KOPT-K1 (cell line): ENCODE results near the gene WNK2.

Experiments used
- H3K27ac ChIP-seq: fragments of 200-600 bp; sonication (generic); 2 replicates; pipeline ENCODE4 v1.5.1; 2016; ENCODE audit warnings: antibody characterized with exemption, mild to moderate bottlenecking, low read depth, low read length; ENCODE audit not compliant: poor library complexity, severe bottlenecking
- H3K36me3 ChIP-seq: fragments of 200-600 bp; sonication (generic); 2 replicates; pipeline ENCODE4 v1.5.1; 2017; ENCODE audit warnings: antibody characterized with exemption, mild to moderate bottlenecking, low read length, moderate library complexity; ENCODE audit not compliant: insufficient read depth
- H3K9me3 ChIP-seq: fragments of 200-600 bp; sonication (generic); 2 replicates; pipeline ENCODE4 v1.5.1; 2017; ENCODE audit warnings: antibody characterized with exemption, low read length, mild to moderate bottlenecking; ENCODE audit not compliant: insufficient read depth, poor library complexity, severe bottlenecking

WNK2 gene

DNA sequence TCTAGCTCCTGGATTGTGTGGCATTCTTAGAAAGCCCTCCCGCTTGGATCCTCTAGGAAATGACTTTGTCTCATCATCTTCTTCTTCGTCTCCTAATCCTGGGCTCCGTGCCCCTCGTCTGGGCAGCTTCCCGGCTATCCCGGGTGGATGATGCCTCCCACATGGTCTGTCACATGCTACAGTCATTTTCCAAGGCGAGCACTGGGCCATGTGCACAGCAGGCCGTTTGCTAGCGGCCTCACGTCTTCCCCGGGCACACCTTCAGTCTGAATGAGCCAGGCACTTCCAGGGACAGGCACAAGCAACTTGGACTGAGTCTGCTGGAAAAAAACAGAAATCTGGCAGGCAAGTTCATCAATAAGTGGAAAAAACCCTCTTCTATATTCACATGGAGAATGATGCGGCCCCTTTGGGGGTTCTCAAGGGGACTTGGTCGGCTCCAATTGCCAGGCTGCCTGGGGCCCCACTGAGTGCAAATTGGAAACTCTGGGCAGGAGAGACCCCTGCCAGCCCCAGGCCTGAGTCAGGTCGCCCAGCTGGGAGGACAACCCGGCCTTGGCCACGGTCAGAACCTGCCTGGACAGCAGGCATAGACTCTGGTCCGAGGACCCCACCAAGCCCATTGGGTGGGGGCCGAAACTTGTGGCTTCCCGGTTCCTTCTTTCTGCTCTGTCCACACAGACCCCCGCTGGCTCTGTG lies 11.1 kb upstream of the WNK2 start:
- Histone ChIP-seq H3K9me3 (no peaks in the 10 kb centered on the region), H3K27ac (no peak overlapping the region), H3K36me3 (no peaks in the 10 kb centered on the region)

DNA sequence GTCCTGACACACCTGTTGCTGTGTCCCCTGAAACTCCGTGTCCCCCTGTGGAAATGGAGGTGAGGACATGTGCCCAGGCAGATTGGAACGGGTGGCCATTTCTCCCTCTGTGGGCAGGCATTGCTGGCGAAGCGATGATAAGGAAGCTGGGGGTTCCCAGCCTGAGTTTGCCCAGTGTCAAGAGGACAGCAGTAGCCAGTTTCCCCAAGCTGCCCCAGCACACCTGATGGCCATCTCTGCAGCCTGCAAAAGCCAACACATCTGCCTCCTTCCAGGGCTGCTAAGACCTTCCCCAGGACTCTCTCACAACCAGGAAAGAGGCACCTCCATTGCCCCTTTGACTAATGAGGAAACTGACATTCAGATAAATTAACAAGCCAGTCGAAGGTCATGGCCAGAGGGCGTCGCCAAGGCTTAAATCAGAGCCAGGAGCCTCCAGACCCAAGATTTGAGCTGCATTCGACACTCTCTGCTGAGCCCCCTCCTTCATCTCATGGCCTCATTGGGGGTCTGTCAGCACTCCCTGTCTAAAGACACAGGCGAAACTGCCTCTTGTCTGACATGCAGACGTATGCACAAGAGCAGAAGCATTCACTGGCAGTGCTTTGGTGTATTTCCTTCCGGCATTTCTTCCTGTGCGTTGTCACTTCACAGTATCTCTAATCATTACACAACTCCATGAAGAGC lies 10.4 kb upstream of the WNK2 start:
- no peak overlapping the region for H3K27ac ChIP-seq
- no peaks in the 10 kb centered on the region for H3K9me3 ChIP-seq
- no peaks in the 10 kb centered on the region for H3K36me3 ChIP-seq

GRCh38 chr9:93174976-93175375 lies 9.0 kb upstream of the WNK2 start:
- no peaks in the 10 kb centered on the region for H3K36me3 ChIP-seq
- no peaks in the 10 kb centered on the region for H3K9me3 ChIP-seq
- no peak overlapping the region for H3K27ac ChIP-seq

DNA sequence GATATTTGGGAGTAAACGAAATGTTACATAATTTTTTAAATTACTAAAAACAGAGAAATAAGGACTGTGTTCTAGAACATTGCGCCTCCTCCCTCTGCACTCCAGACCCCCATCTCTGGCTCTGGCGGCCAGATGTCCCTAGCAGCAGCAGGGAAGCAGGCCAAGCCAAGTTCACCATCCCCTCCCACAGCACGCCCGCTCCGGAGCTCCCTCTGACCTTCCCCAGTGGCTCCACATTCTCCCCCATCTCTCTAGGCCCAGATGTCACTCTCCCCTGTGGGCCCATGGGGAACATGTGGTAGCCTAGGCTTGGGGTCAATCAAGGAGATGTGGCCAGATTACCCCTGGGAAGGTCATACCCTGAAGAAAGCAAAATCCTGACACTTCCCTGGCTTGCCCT lies 6.3 kb upstream of the WNK2 start:
- Histone ChIP-seq H3K36me3 (no peaks in the 10 kb centered on the region), H3K27ac (no peak overlapping the region), H3K9me3 (no peaks in the 10 kb centered on the region)

- Histone ChIP-seq H3K27ac (no peak overlapping the region), H3K36me3 (no peaks in the 10 kb centered on the region), H3K9me3 (no peaks in the 10 kb centered on the region)
Measured at GRCh38 chr9:93178851-93179786, 4.8 kb upstream of the WNK2 start.

- Histone ChIP-seq H3K27ac (no peak overlapping the region), H3K36me3 (no peaks in the 10 kb centered on the region), H3K9me3 (no peaks in the 10 kb centered on the region)
Measured at GRCh38 chr9:93180938-93181337, 3.0 kb upstream of the WNK2 start.

GRCh38 chr9:93181672-93182435 lies 2.1 kb upstream of the WNK2 start:
- H3K36me3 ChIP-seq: no peaks in the 10 kb centered on the region
- no peaks in the 10 kb centered on the region for H3K9me3 ChIP-seq
- H3K27ac ChIP-seq: no peak overlapping the region

- Histone ChIP-seq H3K36me3 (no peaks in the 10 kb centered on the region), H3K27ac (no peak overlapping the region), H3K9me3 (no peaks in the 10 kb centered on the region)
Measured at GRCh38 chr9:93182572-93182971, 1.4 kb upstream of the WNK2 start.

DNA sequence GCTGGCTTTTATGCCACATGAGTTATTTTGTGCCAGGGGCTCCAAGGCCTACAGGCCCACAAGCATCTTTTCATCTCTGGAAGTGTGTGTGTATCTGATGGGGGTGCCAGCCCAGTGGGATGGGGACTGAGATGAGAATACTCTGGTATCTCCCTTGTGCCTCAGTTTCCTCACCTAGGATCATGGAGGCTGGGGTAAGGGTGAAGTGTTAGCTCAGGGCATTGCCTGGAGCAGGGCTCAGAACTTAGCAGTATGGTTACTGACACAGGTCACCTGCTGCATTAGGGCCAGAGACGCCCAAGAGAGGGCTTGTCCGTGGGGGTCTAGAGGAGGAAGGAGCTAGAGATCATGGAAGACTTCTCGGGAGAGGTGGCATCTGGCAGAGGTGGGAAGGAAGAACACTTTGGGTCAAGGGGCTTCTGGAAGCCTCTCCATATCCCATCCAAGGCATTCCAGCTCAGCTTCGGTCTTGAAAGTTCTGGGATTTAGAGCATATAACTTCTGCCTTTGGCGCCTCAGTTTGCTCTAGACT lies 742 bp upstream of the WNK2 start:
- Histone ChIP-seq H3K36me3 (no peaks in the 10 kb centered on the region), H3K9me3 (no peaks in the 10 kb centered on the region), H3K27ac (no peak overlapping the region)

GRCh38 chr9:93184432-93185265 lies 710 bp downstream of the WNK2 start:
- H3K27ac ChIP-seq: no peak overlapping the region

GRCh38 chr9:93185266-93186214 lies 1.6 kb downstream of the WNK2 start:
- Histone ChIP-seq H3K36me3 (no peaks in the 10 kb centered on the region), H3K9me3 (no peaks in the 10 kb centered on the region), H3K27ac (no peak overlapping the region)

More at GRCh38 chr9:93184432-93185265, 710 bp downstream of the WNK2 start:
- H3K9me3 ChIP-seq: no peaks in the 10 kb centered on the region
- H3K36me3 ChIP-seq: no peaks in the 10 kb centered on the region

GRCh38 chr9:93186215-93186945 lies 2.4 kb downstream of the WNK2 start:
- Histone ChIP-seq H3K27ac (no peak overlapping the region), H3K36me3 (no peaks in the 10 kb centered on the region), H3K9me3 (no peaks in the 10 kb centered on the region)
